Measurements from ENCODE around the gene JAG2.

JAG2 gene

GRCh38 chr14:105123981-105124765, 44.4 kb downstream of the JAG2 start:
- Histone ChIP-seq H3K9ac (ENCODE audit: insufficient read length, low read depth) (no peak overlapping the region), H3K27me3 (ENCODE audit: insufficient read depth, insufficient read length) (no peaks in the 10 kb centered on the region), H3K4me3 (ENCODE audit: insufficient read length, low read depth) (no peak overlapping the region), H3K9me3 (ENCODE audit: insufficient read depth, low read length) (peaks cover 16% of the 10 kb centered on the region; the same call in 1 of the 2 replicates), H3K36me3 (ENCODE audit: insufficient read depth, insufficient read length, low read length) (no peaks in the 10 kb centered on the region), H3K4me1 (ENCODE audit: insufficient read depth, insufficient read length) (no peaks in the 10 kb centered on the region)
- TF ChIP-seq YY1 (IDR thresholded peaks at IDR 0.05; ENCODE audit: insufficient read depth, insufficient read length) (no peak), ZNF274 (IDR thresholded peaks at IDR 0.05; ENCODE audit: low read depth, low read length) (no peak)
- DNase-seq (ENCODE audit: low read depth, low spot score), result no peak

- H3K27me3 ChIP-seq (ENCODE audit: insufficient read depth, insufficient read length), result no peaks in the 10 kb centered on the region
- no peak for DNase-seq (ENCODE audit: low read depth, low spot score)
- no peak for TF ChIP-seq SUZ12 (IDR thresholded peaks at IDR 0.05; ENCODE audit: extremely low read depth, insufficient read depth, insufficient read length)
- TF ChIP-seq ZNF274 (IDR thresholded peaks at IDR 0.05; ENCODE audit: low read depth, low read length), result no peak
- no peak for TF ChIP-seq YY1 (IDR thresholded peaks at IDR 0.05; ENCODE audit: insufficient read depth, insufficient read length)
- peaks cover 18% of the 10 kb centered on the region; the same call in 1 of the 2 replicates for H3K9me3 ChIP-seq (ENCODE audit: insufficient read depth, low read length)
- H3K9ac ChIP-seq (ENCODE audit: insufficient read length, low read depth), result no peak overlapping the region
- H3K4me1 ChIP-seq (ENCODE audit: insufficient read depth, insufficient read length), result no peaks in the 10 kb centered on the region
- no peak overlapping the region for H3K4me3 ChIP-seq (ENCODE audit: insufficient read length, low read depth)
- H3K36me3 ChIP-seq (ENCODE audit: insufficient read depth, insufficient read length, low read length), result no peaks in the 10 kb centered on the region
Observed at GRCh38 chr14:105123064-105123665, 45.4 kb downstream of the JAG2 start.

- no peaks in the 10 kb centered on the region for H3K27me3 ChIP-seq (ENCODE audit: insufficient read depth, insufficient read length)
- no peak for DNase-seq (ENCODE audit: low read depth, low spot score)
- no peak for TF ChIP-seq SUZ12 (IDR thresholded peaks at IDR 0.05; ENCODE audit: extremely low read depth, insufficient read depth, insufficient read length)
- no peak for TF ChIP-seq ZNF274 (IDR thresholded peaks at IDR 0.05; ENCODE audit: low read depth, low read length)
- TF ChIP-seq YY1 (IDR thresholded peaks at IDR 0.05; ENCODE audit: insufficient read depth, insufficient read length), result no peak
- H3K36me3 ChIP-seq (ENCODE audit: insufficient read depth, insufficient read length, low read length), result no peaks in the 10 kb centered on the region
- H3K9ac ChIP-seq (ENCODE audit: insufficient read length, low read depth), result no peak overlapping the region
- no peak overlapping the region for H3K4me3 ChIP-seq (ENCODE audit: insufficient read length, low read depth)
- peaks cover 25% of the 10 kb centered on the region; the same call in 1 of the 2 replicates for H3K9me3 ChIP-seq (ENCODE audit: insufficient read depth, low read length)
- H3K4me1 ChIP-seq (ENCODE audit: insufficient read depth, insufficient read length), result no peaks in the 10 kb centered on the region
Observed at GRCh38 chr14:105120056-105120455, 48.5 kb downstream of the JAG2 start.

- Histone ChIP-seq H3K4me1 (ENCODE audit: insufficient read depth, insufficient read length) (no peaks in the 10 kb centered on the region), H3K4me3 (ENCODE audit: insufficient read length, low read depth) (no peak overlapping the region), H3K27me3 (ENCODE audit: insufficient read depth, insufficient read length) (no peaks in the 10 kb centered on the region), H3K36me3 (ENCODE audit: insufficient read depth, insufficient read length, low read length) (no peaks in the 10 kb centered on the region), H3K9ac (ENCODE audit: insufficient read length, low read depth) (no peak overlapping the region), H3K9me3 (ENCODE audit: insufficient read depth, low read length) (peaks cover 25% of the 10 kb centered on the region; the same call in 1 of the 2 replicates)
- no peak for DNase-seq (ENCODE audit: low read depth, low spot score)
- TF ChIP-seq ZNF274 (IDR thresholded peaks at IDR 0.05; ENCODE audit: low read depth, low read length) (no peak), SUZ12 (IDR thresholded peaks at IDR 0.05; ENCODE audit: extremely low read depth, insufficient read depth, insufficient read length) (no peak), YY1 (IDR thresholded peaks at IDR 0.05; ENCODE audit: insufficient read depth, insufficient read length) (no peak)
Observed at GRCh38 chr14:105119408-105120025, 49.1 kb downstream of the JAG2 start.

- Histone ChIP-seq H3K9me3 (ENCODE audit: insufficient read depth, low read length) (peaks cover 25% of the 10 kb centered on the region; the same call in 1 of the 2 replicates), H3K27me3 (ENCODE audit: insufficient read depth, insufficient read length) (no peaks in the 10 kb centered on the region), H3K36me3 (ENCODE audit: insufficient read depth, insufficient read length, low read length) (no peaks in the 10 kb centered on the region), H3K4me1 (ENCODE audit: insufficient read depth, insufficient read length) (no peaks in the 10 kb centered on the region), H3K9ac (ENCODE audit: insufficient read length, low read depth) (no peak overlapping the region), H3K4me3 (ENCODE audit: insufficient read length, low read depth) (no peak overlapping the region)
- no peak for TF ChIP-seq ZNF274 (IDR thresholded peaks at IDR 0.05; ENCODE audit: low read depth, low read length)
- no peak for TF ChIP-seq YY1 (IDR thresholded peaks at IDR 0.05; ENCODE audit: insufficient read depth, insufficient read length)
- no peak for DNase-seq (ENCODE audit: low read depth, low spot score)
Observed at GRCh38 chr14:105118646-105119407, 49.7 kb downstream of the JAG2 start.

GRCh38 chr14:105117710-105118385, 50.7 kb downstream of the JAG2 start:
- no peak overlapping the region for H3K9ac ChIP-seq (ENCODE audit: insufficient read length, low read depth)
- DNase-seq (ENCODE audit: low read depth, low spot score), result no peak
- H3K9me3 ChIP-seq (ENCODE audit: insufficient read depth, low read length), result peaks cover 25% of the 10 kb centered on the region; the same call in 1 of the 2 replicates
- H3K4me1 ChIP-seq (ENCODE audit: insufficient read depth, insufficient read length), result no peaks in the 10 kb centered on the region
- H3K36me3 ChIP-seq (ENCODE audit: insufficient read depth, insufficient read length, low read length), result no peaks in the 10 kb centered on the region
- no peaks in the 10 kb centered on the region for H3K27me3 ChIP-seq (ENCODE audit: insufficient read depth, insufficient read length)
- TF ChIP-seq SUZ12 (IDR thresholded peaks at IDR 0.05; ENCODE audit: extremely low read depth, insufficient read depth, insufficient read length), result no peak
- no peak for TF ChIP-seq YY1 (IDR thresholded peaks at IDR 0.05; ENCODE audit: insufficient read depth, insufficient read length)
- no peak for TF ChIP-seq ZNF274 (IDR thresholded peaks at IDR 0.05; ENCODE audit: low read depth, low read length)
- H3K4me3 ChIP-seq (ENCODE audit: insufficient read length, low read depth), result no peak overlapping the region
